GM18867 (cell line): Measurements from ENCODE around the gene RCAN2.

Experiments
- ATAC-seq: cut with Tn5 transposase; IDR thresholded peaks from one replicate; pipeline ENCODE4 v1.9.1; 2021; ENCODE audit warnings: mild to moderate bottlenecking, moderate library complexity; ENCODE audit not compliant: unreplicated experiment

Gene RCAN2

GRCh38 chr6:46220352-46221221 is 270.7 kb downstream of the RCAN2 start:
- ATAC-seq: peak; percentile 74

GRCh38 chr6:46219661-46220060 is 271.6 kb downstream of the RCAN2 start:
- no peak for ATAC-seq

GRCh38 chr6:46218457-46218856 is 272.8 kb downstream of the RCAN2 start:
- ATAC-seq: no peak

DNA sequence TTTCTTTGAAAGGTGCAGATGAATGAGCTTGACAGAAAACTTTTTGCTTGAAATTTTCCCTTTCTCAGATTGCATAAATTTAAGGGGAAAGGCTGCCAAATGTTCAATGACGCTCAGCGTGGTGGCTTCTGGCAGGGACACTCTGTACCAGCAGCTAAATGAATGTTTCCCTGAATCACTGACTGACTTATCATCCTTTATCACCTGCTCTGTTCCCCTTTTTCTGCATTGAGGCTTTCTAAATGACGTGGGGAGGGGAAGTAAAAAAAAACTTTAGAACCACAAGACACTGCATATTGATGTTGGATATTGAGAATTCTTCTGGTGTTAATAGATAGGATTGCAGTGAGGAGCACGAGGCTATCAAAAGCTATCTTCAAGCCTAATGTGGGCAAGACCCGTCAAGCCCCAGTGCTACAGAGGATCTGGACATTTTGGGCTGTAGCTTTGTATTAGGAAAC is 273.5 kb downstream of the RCAN2 start:
- ATAC-seq: peak; percentile 54

DNA sequence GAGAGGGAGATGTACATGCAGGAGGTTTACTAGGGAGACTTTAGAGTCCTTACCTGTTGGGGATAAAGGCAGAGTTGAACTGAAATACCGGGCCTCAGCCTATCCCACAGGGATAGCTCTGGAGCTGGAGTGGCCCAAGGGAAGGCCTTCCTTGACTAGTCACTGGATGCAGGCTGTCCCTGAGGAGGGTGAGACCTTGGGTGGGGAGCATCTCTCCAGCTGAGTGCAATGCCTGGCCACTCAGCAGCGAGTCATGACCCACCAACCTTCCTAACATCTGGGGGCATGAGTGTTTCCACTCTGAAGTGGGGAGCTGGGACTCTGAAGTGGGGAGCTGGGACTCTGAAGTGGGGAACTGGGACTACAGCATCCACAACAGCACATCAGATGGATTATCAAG is 274.4 kb downstream of the RCAN2 start:
- ATAC-seq: no peak

GRCh38 chr6:46215777-46216176 is 275.5 kb downstream of the RCAN2 start:
- ATAC-seq: no peak

- ATAC-seq: no peak
Measured at GRCh38 chr6:46215213-46215612, 276.0 kb downstream of the RCAN2 start.

DNA sequence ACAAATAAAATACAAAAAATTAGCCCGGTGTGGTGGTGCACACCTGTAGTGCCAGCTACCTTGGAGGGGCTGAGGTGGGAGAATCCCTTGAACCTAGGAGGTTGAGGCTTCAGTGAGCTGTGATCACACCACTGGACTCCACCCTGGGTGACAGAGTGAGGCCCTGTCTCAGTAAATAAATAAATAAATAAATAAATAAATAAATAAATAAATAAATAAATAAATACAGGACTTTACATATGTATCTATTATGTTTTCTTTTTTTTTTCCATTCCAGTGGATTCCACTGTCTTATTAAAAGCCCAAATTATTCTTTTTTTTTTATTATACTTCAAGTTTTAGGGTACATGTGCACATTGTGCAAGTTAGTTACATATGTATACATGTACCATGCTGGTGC is 279.3 kb downstream of the RCAN2 start:
- ATAC-seq: no peak

- no peak for ATAC-seq
Measured at GRCh38 chr6:46210294-46210693, 281.0 kb downstream of the RCAN2 start.

- no peak for ATAC-seq
Measured at GRCh38 chr6:46208303-46208702, 282.9 kb downstream of the RCAN2 start.

GRCh38 chr6:46207174-46207573 is 284.1 kb downstream of the RCAN2 start:
- no peak for ATAC-seq

DNA sequence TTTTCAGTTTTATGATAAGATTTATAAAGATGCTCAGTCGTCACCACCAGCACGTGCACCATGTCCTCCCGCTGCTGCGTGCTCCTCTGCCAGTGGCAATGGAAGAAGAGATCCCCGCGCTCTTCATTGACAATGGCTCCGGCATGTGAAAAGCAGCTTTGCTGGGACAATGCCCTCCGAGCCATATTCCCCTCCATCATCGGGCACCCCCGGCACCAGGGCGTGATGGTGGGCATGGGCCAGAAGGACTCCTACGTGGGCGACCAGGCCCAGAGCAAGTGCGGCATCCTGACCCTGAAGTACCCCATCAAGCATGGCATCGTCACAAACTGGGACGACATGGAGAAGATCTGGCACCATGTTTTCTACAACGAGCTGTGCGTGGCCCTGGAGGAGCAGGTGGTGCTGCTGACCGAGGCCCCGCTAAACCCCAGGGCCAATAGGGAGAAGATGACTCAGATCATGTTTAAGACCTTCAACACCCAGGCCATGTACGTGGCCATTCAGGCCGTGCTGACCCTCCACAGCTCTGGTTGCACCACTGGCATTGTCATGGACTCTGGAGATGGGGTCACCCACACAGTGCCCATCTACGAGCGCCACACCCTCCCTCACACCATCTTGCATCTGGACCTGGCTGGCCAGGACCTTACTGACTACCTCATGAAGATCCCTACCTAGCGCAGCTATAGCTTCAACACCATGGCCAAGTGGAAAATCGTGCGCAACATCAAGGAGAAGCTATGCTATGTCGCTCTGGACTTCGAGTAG is 286.2 kb downstream of the RCAN2 start:
- ATAC-seq: no peak

DNA sequence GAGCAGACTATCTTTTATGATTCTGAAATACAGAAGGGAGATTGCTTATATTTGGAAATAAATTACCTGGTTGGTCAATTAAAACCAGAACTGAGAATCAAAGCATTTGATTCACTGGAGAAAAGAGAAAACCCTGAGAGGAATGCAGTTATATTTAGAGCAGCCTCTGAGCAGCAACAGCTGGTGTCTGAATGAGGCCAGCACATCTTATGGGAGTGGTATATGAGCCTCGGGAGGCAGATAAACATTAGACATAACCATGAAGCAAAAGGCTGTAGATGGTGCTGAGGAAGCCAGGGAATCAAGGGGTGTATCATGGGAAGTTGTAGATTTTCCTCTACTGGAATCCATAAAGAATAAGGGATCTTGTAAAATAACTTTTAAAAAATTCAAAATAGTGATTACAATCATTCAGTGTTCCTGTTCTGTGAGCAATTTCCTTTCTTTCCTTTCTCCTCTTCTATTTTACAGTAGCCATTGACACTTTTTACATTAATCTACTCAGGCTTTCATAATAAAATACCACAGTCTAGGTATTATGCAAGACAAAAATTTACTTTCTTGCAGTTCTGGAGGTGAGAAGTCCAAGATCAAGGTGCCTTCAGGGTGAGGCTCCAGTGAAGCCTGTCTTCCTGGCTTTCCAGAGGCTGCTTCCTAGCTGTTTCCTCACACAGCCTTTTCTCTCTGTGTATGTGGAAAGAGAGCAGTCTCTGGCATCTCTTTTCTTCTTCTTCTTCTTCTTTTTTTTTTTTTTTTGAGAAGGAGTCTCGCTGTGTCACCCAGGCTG is 287.7 kb downstream of the RCAN2 start:
- no peak for ATAC-seq

DNA sequence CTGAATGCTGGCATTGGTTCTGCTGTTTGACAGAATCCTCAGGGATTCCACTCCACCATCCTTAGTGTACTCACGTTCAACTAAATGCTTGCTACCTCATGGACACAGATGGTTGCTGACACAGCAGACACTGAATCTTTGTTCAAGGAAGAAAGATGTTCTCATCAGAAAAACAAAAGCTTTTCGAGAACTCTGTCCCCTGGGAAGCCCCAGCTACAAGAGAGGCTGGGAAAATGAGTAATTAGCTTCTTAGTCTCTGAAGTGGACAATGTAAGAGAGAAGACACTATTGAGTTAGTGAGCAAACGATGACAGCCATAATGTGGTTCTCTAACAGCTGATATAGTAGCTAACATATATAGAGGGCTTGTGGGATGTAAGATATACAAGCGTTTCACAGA is 289.5 kb downstream of the RCAN2 start:
- no peak for ATAC-seq

- ATAC-seq: no peak
Measured at GRCh38 chr6:46199387-46199786, 291.9 kb downstream of the RCAN2 start.

DNA sequence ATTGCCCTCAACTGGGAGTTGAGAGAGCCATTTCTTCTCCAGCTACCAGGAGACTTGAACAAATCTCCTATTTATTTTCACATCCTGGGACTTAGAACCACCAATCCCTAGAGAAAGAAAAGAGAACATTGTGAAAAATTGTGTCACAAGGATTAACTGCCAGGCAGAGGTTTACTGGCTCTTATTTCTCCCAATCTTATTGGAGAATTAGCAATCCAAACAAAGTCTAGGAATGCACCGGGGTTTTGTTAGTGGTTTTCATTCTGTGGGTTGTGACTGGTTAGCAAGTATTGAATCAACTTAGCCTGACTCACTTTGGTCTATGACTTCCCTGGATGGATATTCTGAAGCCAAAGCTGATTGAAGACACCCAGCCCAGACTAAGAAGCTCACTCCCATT is 299.3 kb downstream of the RCAN2 start:
- ATAC-seq: no peak

GRCh38 chr6:46190889-46191288 is 300.4 kb downstream of the RCAN2 start:
- no peak for ATAC-seq

- ATAC-seq: no peak
Measured at GRCh38 chr6:46189726-46190125, 301.5 kb downstream of the RCAN2 start.

- ATAC-seq: no peak
Measured at GRCh38 chr6:46186583-46186982, 304.7 kb downstream of the RCAN2 start.

DNA sequence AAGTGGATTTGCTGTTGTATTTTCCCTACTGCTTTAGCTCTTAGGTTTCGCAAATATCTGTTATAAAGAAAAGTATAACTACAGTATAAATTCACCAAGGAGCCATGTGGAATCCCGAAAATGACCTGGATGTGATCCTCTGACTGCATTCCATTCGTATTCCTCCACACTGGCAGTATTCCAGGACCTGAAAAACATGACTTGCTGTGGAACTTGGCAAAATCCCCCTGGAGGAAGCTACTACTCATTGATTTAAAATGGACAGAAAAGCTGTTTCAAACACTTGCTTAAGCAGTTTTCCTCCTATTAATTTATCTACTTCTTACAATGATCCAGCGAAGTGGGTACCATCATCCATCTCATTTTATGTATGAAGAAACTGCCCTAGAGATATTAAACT is 307.1 kb downstream of the RCAN2 start:
- ATAC-seq: no peak

- ATAC-seq: peak; percentile 58
Measured at GRCh38 chr6:46175976-46176375, 315.3 kb downstream of the RCAN2 start.
